Neuronal stem cell (in vitro differentiated cells): Measurements from ENCODE around the gene HADHB.
A peak's percentile ranks its signal among the peaks of the same experiment; 100 is the strongest.

Source experiments
- DNase-seq: peaks from one replicate; pipeline ENCODE4 v3.0.0-alpha.2; 2013; ENCODE audit warnings: low spot score
- H2AFZ ChIP-seq: one replicate; pipeline ENCODE4 v1.6.1; 2013; ENCODE audit warnings: mild to moderate bottlenecking, low read length, inconsistent platforms
- H2AK5ac ChIP-seq: 2 replicates; pipeline ENCODE4 v1.6.1; 2013; ENCODE audit warnings: low read depth, mild to moderate bottlenecking, inconsistent platforms, low read length, moderate library complexity, mixed read lengths
- H2BK120ac ChIP-seq: 2 replicates; pipeline ENCODE4 v1.6.1; 2013; ENCODE audit warnings: low read depth, mild to moderate bottlenecking, inconsistent platforms, low read length, moderate library complexity, mixed read lengths
- H2BK12ac ChIP-seq: one replicate; pipeline ENCODE4 v1.6.1; 2013; ENCODE audit warnings: low read length, inconsistent platforms
- H2BK15ac ChIP-seq: 2 replicates; pipeline ENCODE4 v1.6.1; 2013; ENCODE audit warnings: mild to moderate bottlenecking, low read length, inconsistent platforms, mixed read lengths
- H2BK5ac ChIP-seq: one replicate; pipeline ENCODE4 v1.6.1; 2013; ENCODE audit warnings: inconsistent platforms, mild to moderate bottlenecking, low read length, moderate library complexity
- H3K14ac ChIP-seq: one replicate; pipeline ENCODE4 v1.6.1; 2013; ENCODE audit warnings: low read length, inconsistent platforms
- H3K18ac ChIP-seq: 2 replicates; pipeline ENCODE4 v1.6.1; 2013; ENCODE audit warnings: low read length, inconsistent platforms
- H3K23ac ChIP-seq: 2 replicates; pipeline ENCODE4 v1.6.1; 2013; ENCODE audit warnings: low read depth, mild to moderate bottlenecking, mixed read lengths, low read length, inconsistent platforms; ENCODE audit not compliant: poor library complexity
- H3K27ac ChIP-seq: replicated peaks from 3 replicates; pipeline ENCODE4 v1.5.1; 2013; ENCODE audit warnings: low read length, inconsistent platforms
- H3K27me3 ChIP-seq, 3 experiments: 2 replicates each; pipeline ENCODE4 v1.6.1; 2013; ENCODE audit warnings: low read length in 3 of 3, mild to moderate bottlenecking in 2 of 3, inconsistent platforms in 1 of 3, low read depth in 1 of 3, mixed read lengths in 1 of 3, moderate library complexity in 1 of 3; ENCODE audit not compliant: control insufficient read depth in 3 of 3, insufficient read depth in 3 of 3
- H3K36me3 ChIP-seq, 2 donors: replicated peaks in 1 of 2; 2 replicates each; pipeline ENCODE4 v1.6.1; 2013; ENCODE audit warnings: low read length in 2 of 2; ENCODE audit not compliant: control insufficient read depth in 2 of 2, insufficient read depth in 2 of 2
- H3K4ac ChIP-seq: 2 replicates; pipeline ENCODE4 v1.6.1; 2013; ENCODE audit warnings: inconsistent platforms, mild to moderate bottlenecking, low read length, moderate library complexity
- H3K4me1 ChIP-seq, 2 donors: 1 replicate in 1 of 2; 2 replicates in 1 of 2; pipeline ENCODE4 v1.6.1; 2013; ENCODE audit warnings: low read length in 2 of 2, low read depth in 1 of 2; ENCODE audit not compliant: control insufficient read depth in 2 of 2, insufficient read depth in 1 of 2
- H3K4me2 ChIP-seq: one replicate; pipeline ENCODE4 v1.6.1; 2013; ENCODE audit warnings: mild to moderate bottlenecking, low read length, inconsistent platforms; ENCODE audit not compliant: insufficient read depth, poor library complexity, severe bottlenecking
- H3K4me3 ChIP-seq, 2 donors: 2 replicates each; pipeline ENCODE4 v1.5.1; 2013; ENCODE audit warnings: low read length in 2 of 2, mild to moderate bottlenecking in 2 of 2, inconsistent platforms in 1 of 2, moderate library complexity in 1 of 2
- H3K79me1 ChIP-seq: one replicate; pipeline ENCODE4 v1.6.1; 2013; ENCODE audit warnings: low read depth, mild to moderate bottlenecking, inconsistent platforms, low read length, moderate library complexity
- H3K9ac ChIP-seq: one replicate; pipeline ENCODE4 v1.6.1; 2013; ENCODE audit warnings: mild to moderate bottlenecking, low read depth, low read length, inconsistent platforms; ENCODE audit not compliant: poor library complexity
- H3K9me3 ChIP-seq, 2 donors: replicated peaks in 1 of 2; 2 replicates each; pipeline versions ENCODE3 to v1.6.1; 2013; ENCODE audit warnings: low read length in 2 of 2, mild to moderate bottlenecking in 2 of 2, inconsistent platforms in 1 of 2, low read depth in 1 of 2, mixed read lengths in 1 of 2, moderate library complexity in 1 of 2; ENCODE audit not compliant: control insufficient read depth in 2 of 2, insufficient read depth in 1 of 2
- H4K8ac ChIP-seq: one replicate; pipeline ENCODE4 v1.6.1; 2013; ENCODE audit warnings: low read depth, mild to moderate bottlenecking, inconsistent platforms, low read length, moderate library complexity
- H4K91ac ChIP-seq: one replicate; pipeline ENCODE4 v1.6.1; 2013; ENCODE audit warnings: low read length, low read depth, mild to moderate bottlenecking, inconsistent platforms; ENCODE audit not compliant: poor library complexity
- WGBS, 2 donors: extraction: QIAGEN DNeasy Blood & Tissue Kit; methylation state at CpG; one replicate each; pipeline ENCODE4 v1.1.7; 2013; ENCODE audit warnings: missing lambda C conversion rate in 2 of 2, mixed read lengths in 1 of 2; ENCODE audit not compliant: insufficient read length in 2 of 2, insufficient replicate concordance in 1 of 2; ENCODE audit errors: extremely low coverage in 2 of 2; 5-methylcytosine and 5-hydroxymethylcytosine counted together

The HADHB gene

DNA sequence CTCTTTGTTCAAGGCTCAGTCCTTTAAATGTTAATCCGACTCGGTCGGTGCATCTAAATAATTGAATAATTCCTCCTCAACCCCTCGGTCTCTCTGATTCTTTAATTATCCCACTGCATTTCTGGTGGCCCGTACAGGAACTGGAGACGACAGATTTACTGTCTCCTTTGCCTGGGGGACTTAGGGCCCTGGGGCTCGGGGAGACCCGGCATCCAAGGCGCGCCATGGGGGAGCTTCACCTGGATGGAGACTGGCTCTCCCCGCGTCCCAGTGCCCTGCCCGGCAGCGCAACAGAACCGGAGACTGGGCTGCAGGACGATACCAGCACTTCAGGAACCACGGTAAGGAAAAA lies 53.5 kb downstream of the HADHB start:
- Histone ChIP-seq H3K36me3 (no peaks in the 10 kb centered on the region), H3K27ac (no peak overlapping the region), H2BK15ac (no peak overlapping the region), H3K4ac (no peak overlapping the region), H3K18ac (peak overlapping the region; percentile 78), H2BK12ac (peak overlapping the region; percentile 7), H3K23ac (no peak overlapping the region), H2BK120ac (peak overlapping the region; percentile 7), H2BK5ac (no peak overlapping the region), H3K4me1 (peaks cover 19% of the 10 kb centered on the region in 2 donors), H3K27me3 (peaks cover 0 to 2% (median 0%) of the 10 kb centered on the region in 3 experiments), H3K9ac (no peak overlapping the region), H3K4me2 (peak overlapping the region; percentile 59), H2AFZ (peak overlapping the region; percentile 80), H3K79me1 (no peaks in the 10 kb centered on the region), H3K4me3 (no peak overlapping the region), H4K8ac (no peak overlapping the region), H3K14ac (no peak overlapping the region), H4K91ac (no peak overlapping the region), H3K9me3 (no peaks in the 10 kb centered on the region), H2AK5ac (no peak overlapping the region)
- no CpG with 5 or more reads among the region's 17 CpGs for WGBS, 2 donors
- DNase-seq = no peak

- H3K27me3 ChIP-seq = peaks cover 0 to 2% (median 0%) of the 10 kb centered on the region in 3 experiments
Measured at GRCh38 chr2:26298638-26299393, 54.1 kb downstream of the HADHB start.

DNA sequence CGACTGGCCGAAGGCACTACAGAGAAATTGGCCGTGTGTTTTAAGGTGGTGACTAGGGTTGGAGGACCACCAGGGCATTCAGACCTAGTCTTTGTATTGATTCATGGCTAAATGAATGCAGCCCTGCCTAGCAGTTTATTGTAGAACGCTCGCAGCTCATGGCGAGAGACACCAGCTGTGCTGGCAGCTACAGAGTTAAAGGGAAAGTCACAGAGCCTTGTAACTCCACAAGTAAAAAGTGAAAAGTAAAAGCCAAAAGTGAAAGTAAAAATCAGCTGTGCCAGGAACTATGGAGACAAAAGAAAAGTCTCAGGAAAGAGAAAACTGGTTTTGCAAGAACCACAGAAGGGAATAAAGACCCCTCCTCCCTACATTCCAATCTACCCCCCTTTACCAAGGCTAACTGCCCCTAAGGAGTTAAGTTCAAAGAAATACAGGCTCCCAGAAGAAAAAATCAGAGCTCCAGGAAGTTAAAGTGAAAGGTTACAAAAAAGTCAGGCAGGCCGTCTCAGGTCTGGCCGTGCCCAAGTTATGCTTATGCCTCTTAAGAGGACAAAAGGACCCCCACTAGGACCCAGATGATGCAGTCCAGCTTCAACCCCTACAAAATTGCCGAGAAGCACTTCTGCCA lies 54.8 kb downstream of the HADHB start:
- peaks cover 19% of the 10 kb centered on the region in 2 donors for H3K4me1 ChIP-seq
- H3K36me3 ChIP-seq = no peaks in the 10 kb centered on the region
- H2BK12ac ChIP-seq = no peak overlapping the region
- peak overlapping the region; percentile 59 for H3K4me2 ChIP-seq
- no peak overlapping the region for H4K8ac ChIP-seq
- no peak overlapping the region for H2BK15ac ChIP-seq
- H3K23ac ChIP-seq = no peak overlapping the region
- no peak overlapping the region for H2BK5ac ChIP-seq
- H3K27ac ChIP-seq = no peak overlapping the region
- no peak overlapping the region for H3K9ac ChIP-seq
- no peak overlapping the region for H2BK120ac ChIP-seq
- no peaks in the 10 kb centered on the region for H3K79me1 ChIP-seq
- H3K4ac ChIP-seq = no peak overlapping the region
- H4K91ac ChIP-seq = no peak overlapping the region
- no peak overlapping the region for H3K18ac ChIP-seq
- H3K27me3 ChIP-seq = peaks cover 0 to 2% (median 0%) of the 10 kb centered on the region in 3 experiments
- no peak overlapping the region for H2AK5ac ChIP-seq
- no peaks in the 10 kb centered on the region for H3K9me3 ChIP-seq
- WGBS, 2 donors = no CpG with 5 or more reads among the region's 9 CpGs
- no peak overlapping the region for H3K14ac ChIP-seq
- peak overlapping the region in 1 of 2 donors; percentile 52 for H3K4me3 ChIP-seq
- H2AFZ ChIP-seq = peak overlapping the region; percentile 80
- peak; percentile 20 for DNase-seq

More at GRCh38 chr2:26298638-26299393, 54.1 kb downstream of the HADHB start:
- H3K9me3 ChIP-seq = no peaks in the 10 kb centered on the region
- peak overlapping the region; percentile 63 for H2BK15ac ChIP-seq
- no peak overlapping the region for H4K91ac ChIP-seq
- H3K79me1 ChIP-seq = no peaks in the 10 kb centered on the region
- no peak overlapping the region for H3K4ac ChIP-seq
- WGBS, 2 donors = no CpG with 5 or more reads among the region's 30 CpGs
- H3K4me3 ChIP-seq = peak overlapping the region; percentile 2 to 52
- peak overlapping the region; percentile 7 for H4K8ac ChIP-seq
- H3K27ac ChIP-seq = no peak overlapping the region
- H2BK120ac ChIP-seq = peak overlapping the region; percentile 32
- H2BK12ac ChIP-seq = peak overlapping the region; percentile 64
- no peak overlapping the region for H3K14ac ChIP-seq
- peak overlapping the region; percentile 59 for H3K4me2 ChIP-seq
- H2AK5ac ChIP-seq = no peak overlapping the region
- peak overlapping the region; percentile 80 for H2AFZ ChIP-seq
- no peak overlapping the region for H2BK5ac ChIP-seq
- peaks cover 19% of the 10 kb centered on the region in 2 donors for H3K4me1 ChIP-seq
- peak overlapping the region; percentile 78 for H3K18ac ChIP-seq
- no peak overlapping the region for H3K23ac ChIP-seq
- no peaks in the 10 kb centered on the region for H3K36me3 ChIP-seq
- DNase-seq = peak; percentile 23
- H3K9ac ChIP-seq = no peak overlapping the region

- H3K27me3 ChIP-seq = peaks cover 0 to 2% (median 0%) of the 10 kb centered on the region in 3 experiments
- peak overlapping the region; percentile 17 for H3K27ac ChIP-seq
- no peaks in the 10 kb centered on the region for H3K79me1 ChIP-seq
- no peak overlapping the region for H3K4ac ChIP-seq
- peak overlapping the region; percentile 74 for H2AFZ ChIP-seq
- no peak overlapping the region for H3K4me2 ChIP-seq
- H3K14ac ChIP-seq = no peak overlapping the region
- no peak overlapping the region for H4K8ac ChIP-seq
- no peak overlapping the region for H3K9ac ChIP-seq
- H3K9me3 ChIP-seq = no peaks in the 10 kb centered on the region
- no peak overlapping the region for H2AK5ac ChIP-seq
- H3K4me1 ChIP-seq = peaks cover 19 to 20% of the 10 kb centered on the region in 2 donors
- no CpG with 5 or more reads among the region's 22 CpGs for WGBS, 2 donors
- no peak overlapping the region for H3K23ac ChIP-seq
- no peaks in the 10 kb centered on the region for H3K36me3 ChIP-seq
- no peak overlapping the region for H4K91ac ChIP-seq
- peak overlapping the region in 1 of 2 donors; percentile 52 for H3K4me3 ChIP-seq
- H2BK12ac ChIP-seq = no peak overlapping the region
- DNase-seq = peak; percentile 27
- H2BK15ac ChIP-seq = no peak overlapping the region
- no peak overlapping the region for H2BK5ac ChIP-seq
- H3K18ac ChIP-seq = no peak overlapping the region
- H2BK120ac ChIP-seq = no peak overlapping the region
Measured at GRCh38 chr2:26300234-26300925, 55.6 kb downstream of the HADHB start.
